ENCODE data around the gene RIPK3. TPM values are rescaled to one million over a fixed set of nuclear protein-coding genes. Genes with fewer than 3 reads are reported as not detected.

RIPK3 gene
- total and polyA plus RNA-seq, 8 donors = 3.9 to 13.0 (median 6.1) TPM

GRCh38 chr14:24343795-24344660 lies 4.2 kb upstream of the RIPK3 start:
- WGBS, 2 donors = 53 to 55% methylated on average over 7 of the region's 7 CpGs
- Histone ChIP-seq H3K4me1 (peaks cover 0 to 1% (median 0%) of the 10 kb centered on the region in 3 donors), H3K27ac (no peak overlapping the region), H3K36me3 (no peaks in the 10 kb centered on the region), H3K9me3 (no peaks in the 10 kb centered on the region), H3K27me3 (no peaks in the 10 kb centered on the region), H3K4me3 (no peak overlapping the region)
- no peak for ATAC-seq
- intact Hi-C loops (cut with DNase I) = no loop called here
- DNase-seq = no peak
- FAIRE-seq = no peak
- TF ChIP-seq CTCF (IDR thresholded peaks at IDR 0.05) = no peak

GRCh38 chr14:24342889-24343288 lies 3.1 kb upstream of the RIPK3 start:
- ATAC-seq (no peak), DNase-seq (no peak), FAIRE-seq (no peak)
- Histone ChIP-seq H3K4me3 (no peak overlapping the region), H3K27ac (no peak overlapping the region), H3K27me3 (no peaks in the 10 kb centered on the region), H3K36me3 (no peaks in the 10 kb centered on the region), H3K4me1 (peaks cover 0 to 4% (median 0%) of the 10 kb centered on the region in 3 donors), H3K9me3 (no peaks in the 10 kb centered on the region)
- no peak for TF ChIP-seq CTCF (IDR thresholded peaks at IDR 0.05)
- intact Hi-C loops (cut with DNase I) = no loop called here
- WGBS, 2 donors = 94 to 97% methylated on average over 4 of the region's 4 CpGs

- Histone ChIP-seq H3K4me3 (no peak overlapping the region), H3K4me1 (peaks cover 0 to 4% (median 0%) of the 10 kb centered on the region in 3 donors), H3K9me3 (no peaks in the 10 kb centered on the region), H3K36me3 (peaks cover 0 to 5% (median 0%) of the 10 kb centered on the region in 3 donors), H3K27me3 (no peaks in the 10 kb centered on the region), H3K27ac (no peak overlapping the region)
- DNase-seq (no peak), ATAC-seq (no peak), FAIRE-seq (no peak)
- WGBS, 2 donors = 98 to 100% methylated on average over 1 of the region's 1 CpG
- TF ChIP-seq CTCF (IDR thresholded peaks at IDR 0.05) = no peak
- intact Hi-C loops (cut with DNase I) = no loop called here
Measured at GRCh38 chr14:24340606-24341005, 815 bp upstream of the RIPK3 start.

- FAIRE-seq (no peak), DNase-seq (no peak), ATAC-seq (no peak)
- TF ChIP-seq CTCF (IDR thresholded peaks at IDR 0.05) = no peak
- intact Hi-C loops (cut with DNase I) = loop anchor here in 1 of 3 donors (10.0 kb wide), 1 partner anchor 96 kb away; no protein-coding TSS in a partner anchor
- Histone ChIP-seq H3K4me1 (peaks cover 0 to 15% (median 7%) of the 10 kb centered on the region in 3 donors), H3K9me3 (no peaks in the 10 kb centered on the region), H3K4me3 (peak overlapping the region in 3 of 4 donors; percentile 46 to 61 (median 50)), H3K36me3 (peaks cover 0 to 5% (median 0%) of the 10 kb centered on the region in 3 donors), H3K27ac (no peak overlapping the region), H3K27me3 (no peaks in the 10 kb centered on the region)
- 74 to 76% methylated on average over 14 of the region's 14 CpGs for whole genome bisulfite sequencing, 2 donors
Measured at GRCh38 chr14:24338843-24339242, 948 bp downstream of the RIPK3 start.

GRCh38 chr14:24337824-24338175 lies 2.0 kb downstream of the RIPK3 start:
- Histone ChIP-seq H3K27me3 (peaks cover 0 to 6% (median 0%) of the 10 kb centered on the region in 4 donors), H3K9me3 (no peaks in the 10 kb centered on the region), H3K27ac (no peak overlapping the region), H3K4me3 (no peak overlapping the region), H3K36me3 (peaks cover 0 to 5% (median 0%) of the 10 kb centered on the region in 3 donors), H3K4me1 (peaks cover 0 to 16% (median 10%) of the 10 kb centered on the region in 3 donors)
- no peak for ATAC-seq
- DNase-seq = no peak
- intact Hi-C loops (cut with DNase I) = loop anchor here in 1 of 3 donors (10.0 kb wide), 1 partner anchor 97 kb away; no protein-coding TSS in a partner anchor
- no peak for TF ChIP-seq CTCF (IDR thresholded peaks at IDR 0.05)
- WGBS, 2 donors = 93 to 97% methylated on average over 8 of the region's 8 CpGs
- FAIRE-seq = no peak
